Lung (tissue), 12 donors: ENCODE results near the gene PNKD. TPM values are rescaled to one million over a fixed set of nuclear protein-coding genes. Genes with fewer than 3 reads are reported as not detected.

Experiments
- ATAC-seq: fragments of 200-7000 bp; cut with Tn5 transposase; one replicate; pipeline ENCODE4 v1.9.1; 2020; ENCODE audit warnings: moderate number of reproducible peaks; ENCODE audit not compliant: insufficient read depth, low FRiP score
- DNase-seq, 3 donors: peaks; one replicate each; pipeline ENCODE4 v3.0.0-alpha.2; 2013 to 2017
- H3K27ac ChIP-seq, 2 donors: one replicate each; pipeline ENCODE4 v1.5.1; 2013; ENCODE audit warnings: mild to moderate bottlenecking in 2 of 2, moderate library complexity in 2 of 2, control low read depth in 1 of 2, inconsistent platforms in 1 of 2, low read depth in 1 of 2, low read length in 1 of 2
- H3K27me3 ChIP-seq, 3 donors: one replicate each; pipeline ENCODE4 v1.5.1; 2013; ENCODE audit warnings: low read length in 2 of 3; ENCODE audit not compliant: control insufficient read depth in 3 of 3, insufficient read depth in 3 of 3
- H3K36me3 ChIP-seq, 4 donors: one replicate each; pipeline ENCODE4 v1.5.1; 2013; ENCODE audit warnings: low read length in 4 of 4, mild to moderate bottlenecking in 1 of 4, moderate library complexity in 1 of 4; ENCODE audit not compliant: control insufficient read depth in 4 of 4, insufficient read depth in 4 of 4
- H3K4me1 ChIP-seq, 5 donors: one replicate each; pipeline ENCODE4 v1.5.1; 2013; ENCODE audit warnings: low read length in 5 of 5, mild to moderate bottlenecking in 2 of 5, moderate library complexity in 1 of 5; ENCODE audit not compliant: control insufficient read depth in 5 of 5, insufficient read depth in 5 of 5
- H3K4me3 ChIP-seq: one replicate; pipeline ENCODE4 v1.5.1; 2013; ENCODE audit warnings: mild to moderate bottlenecking, control low read depth, moderate library complexity
- H3K9ac ChIP-seq, 2 donors: one replicate each; pipeline ENCODE4 v1.5.1; 2013; ENCODE audit warnings: low read length in 2 of 2, control low read depth in 1 of 2; ENCODE audit not compliant: insufficient read depth in 1 of 2
- H3K9me3 ChIP-seq, 4 donors: one replicate each; pipeline ENCODE4 v1.5.1; 2013; ENCODE audit warnings: low read length in 3 of 4, mild to moderate bottlenecking in 1 of 4, moderate library complexity in 1 of 4; ENCODE audit not compliant: control insufficient read depth in 4 of 4, insufficient read depth in 3 of 4
- CTCF ChIP-seq: IDR thresholded peaks from 2 replicates; pipeline ENCODE4 v1.5.1; 2012; ENCODE audit warnings: mild to moderate bottlenecking; ENCODE audit errors: control extremely low read depth, extremely low read depth
- WGBS, 2 donors: extraction: QIAGEN DNeasy Blood & Tissue Kit; methylation state at CpG; one replicate each; pipeline ENCODE4 v1.1.7; 2013; 5-methylcytosine and 5-hydroxymethylcytosine counted together
- polyA plus RNA-seq, 2 donors: library from polyadenylated mRNA; stranded (reverse); fragments of 200-250 nt; gene quantifications; one replicate each; pipeline ENCODE4 v1.2.1, GENCODE V29; 2013
- total RNA-seq, 2 donors: library from RNA; depleted of rRNA in 1 of 2; stranded (reverse); fragments of >200 nt in 1 of 2; gene quantifications; one replicate each; pipeline ENCODE4 v1.2.1, GENCODE V29; 2014 to 2021
- donor health status: control.
- donor health status: control.
- donor health status: Bipolar disorder and iron deficiency.
- donor health status: healthy.
- donor health status: DM: yes; HTN: yes; CAD: no.

Gene PNKD
- total and polyA plus RNA-seq, 4 donors = 83.8 to 137 (median 114) TPM

GRCh38 chr2:218293715-218294429, 23.6 kb downstream of the PNKD start:
- Histone ChIP-seq H3K27me3 (no peaks in the 10 kb centered on the region), H3K4me3 (no peak overlapping the region), H3K36me3 (peaks cover 0 to 2% (median 0%) of the 10 kb centered on the region in 4 donors), H3K9me3 (no peaks in the 10 kb centered on the region), H3K27ac (peak overlapping the region in 1 of 2 donors; percentile 90), H3K4me1 (peaks cover 12 to 52% (median 29%) of the 10 kb centered on the region in 5 donors), H3K9ac (no peak overlapping the region)
- TF ChIP-seq CTCF = no peak
- ATAC-seq = no peak
- no peak for DNase-seq
- 51 to 55% methylated on average over 5 of the region's 5 CpGs for WGBS, 2 donors

- 63 to 65% methylated on average over 5 of the region's 5 CpGs for WGBS, 2 donors
- no peak for DNase-seq
- H3K36me3 ChIP-seq = peaks cover 0 to 2% (median 0%) of the 10 kb centered on the region in 4 donors
- peak overlapping the region in 1 of 2 donors; percentile 90 for H3K27ac ChIP-seq
- no peak for ATAC-seq
- no peaks in the 10 kb centered on the region for H3K9me3 ChIP-seq
- TF ChIP-seq CTCF = no peak
- no peak overlapping the region for H3K4me3 ChIP-seq
- peaks cover 10 to 51% (median 28%) of the 10 kb centered on the region in 5 donors for H3K4me1 ChIP-seq
- peak overlapping the region in 1 of 2 donors; percentile 47 for H3K9ac ChIP-seq
- H3K27me3 ChIP-seq = no peaks in the 10 kb centered on the region
Observed at GRCh38 chr2:218294430-218295022, 24.2 kb downstream of the PNKD start.

GRCh38 chr2:218295029-218295428, 24.7 kb downstream of the PNKD start:
- Histone ChIP-seq H3K9me3 (no peaks in the 10 kb centered on the region), H3K4me3 (no peak overlapping the region), H3K27ac (peak overlapping the region in 1 of 2 donors; percentile 90), H3K27me3 (no peaks in the 10 kb centered on the region), H3K4me1 (peaks cover 10 to 46% (median 23%) of the 10 kb centered on the region in 5 donors), H3K9ac (peak overlapping the region in 1 of 2 donors; percentile 47), H3K36me3 (peaks cover 0 to 2% (median 0%) of the 10 kb centered on the region in 4 donors)
- peak; percentile 46 to 90 (median 85) for DNase-seq
- WGBS, 2 donors = 40 to 72% methylated on average over 7 of the region's 7 CpGs
- ATAC-seq = no peak
- TF ChIP-seq CTCF = no peak
